ENCODE data around the gene MARCHF6. TPM values are rescaled to one million over a fixed set of nuclear protein-coding genes. Genes with fewer than 3 reads are reported as not detected.

MARCHF6 gene
- total and polyA plus RNA-seq, 2 experiments from 2014 or later, result 70.8 to 77.5 TPM

- no peak overlapping the region for H3K27ac ChIP-seq (ENCODE audit: low read depth)
Measured at GRCh38 chr5:10400831-10401230, 47.3 kb downstream of the MARCHF6 start.

More at GRCh38 chr5:10400831-10401230, 47.3 kb downstream of the MARCHF6 start:
- DNase-seq (ENCODE audit: low spot score) (no peak), ATAC-seq (no peak)
- Histone ChIP-seq H3K4me3 (no peak overlapping the region), H3K36me3 (ENCODE audit: insufficient read depth) (peaks cover 13% of the 10 kb centered on the region; the same call in 1 of the 2 replicates), H3K4me2 (no peak overlapping the region), H3K79me2 (replicated peaks; ENCODE audit: insufficient read depth) (no peaks in the 10 kb centered on the region), H3K27me3 (ENCODE audit: insufficient read depth) (no peaks in the 10 kb centered on the region), H3F3A (replicated peaks; ENCODE audit: low read depth) (no peaks in the 10 kb centered on the region), H3K4me1 (ENCODE audit: insufficient read depth) (no peaks in the 10 kb centered on the region), H2AFZ (no peak overlapping the region), H4K20me1 (replicated peaks; ENCODE audit: insufficient read depth) (no peaks in the 10 kb centered on the region), H3K9me2 (ENCODE audit: insufficient read depth) (no peaks in the 10 kb centered on the region)
- Mint-ChIP-seq H3K36me3 (ENCODE audit: low read depth) (peaks cover 49% of the 10 kb centered on the region), H3K4me3 (no peak overlapping the region), H3K27me3 (ENCODE audit: insufficient read depth, low read depth, poor library complexity) (no peaks in the 10 kb centered on the region), H3K27ac (no peak overlapping the region), H3K4me1 (no peaks in the 10 kb centered on the region), H3K9me3 (peaks cover under 1% of the 10 kb centered on the region; the same call in 1 of the 3 replicates)
- no peak for TF ChIP-seq NANOG (IDR thresholded peaks at IDR 0.05; ENCODE audit: borderline replicate concordance)
- no peak for TF ChIP-seq ETS1 (IDR thresholded peaks at IDR 0.05)
- no peak for TF ChIP-seq ZNF331 (CRISPR knock-in tag; IDR thresholded peaks at IDR 0.05; ENCODE audit: low read depth)
- TF ChIP-seq REST (IDR thresholded peaks at IDR 0.05; ENCODE audit: unreplicated experiment), result no peak
- no peak for TF ChIP-seq POLR2AphosphoS5 (IDR thresholded peaks at IDR 0.05; ENCODE audit: low read depth)
- no peak for TF ChIP-seq EZH2 (IDR thresholded peaks at IDR 0.05; ENCODE audit: low read depth, unreplicated experiment)
- no peak for TF ChIP-seq CTCF (conservative IDR thresholded peaks at IDR 0.05; ENCODE audit: low read depth in 2 of 2)

Data from GM23338 (cell line).